Testis (tissue), 2 donors: Measurements from ENCODE around the gene ARFRP1.

ENCODE experiments used
- CTCF ChIP-seq, 3 experiments: fragments of 450-650 bp in 2 of 3; fragments of 200-600 bp in 1 of 3; sonication (generic) in 1 of 3; IDR thresholded peaks; one replicate each; pipeline ENCODE4 v1.5.1; 2016 to 2019; ENCODE audit warnings: antibody characterized with exemption in 3 of 3, mild to moderate bottlenecking in 2 of 3, moderate library complexity in 1 of 3
- POLR2A ChIP-seq: fragments of 450-650 bp; IDR thresholded peaks from one replicate; pipeline ENCODE4 v1.6.1; 2017; ENCODE audit warnings: antibody characterized with exemption, mild to moderate bottlenecking, moderate library complexity

GRCh38 chr20:63665708-63666107, 42.1 kb downstream of the ARFRP1 start:
- no peak for TF ChIP-seq CTCF (IDR thresholded peaks at IDR 0.05)
- no peak for TF ChIP-seq POLR2A
